HepG2 (cell line): ENCODE data around the gene SCN9A. TPM values are rescaled to one million over a fixed set of nuclear protein-coding genes. Genes with fewer than 3 reads are reported as not detected.
A peak's percentile ranks its signal among the peaks of the same experiment; 100 is the strongest.

Experiments
- DPF2 ChIP-seq: sonication (generic); formaldehyde crosslinking; IDR thresholded peaks from 2 replicates; pipeline ENCODE4 v1.4.0; 2020; ENCODE audit warnings: mild to moderate bottlenecking, low read depth, missing genetic modification reagents, borderline replicate concordance
- FIP1L1 ChIP-seq: fragments of 200-400 bp; formaldehyde crosslinking; IDR thresholded peaks from 2 replicates; pipeline ENCODE4 v1.6.1; 2018; ENCODE audit warnings: low read depth, mild to moderate bottlenecking, low read length, moderate library complexity, borderline replicate concordance; ENCODE audit not compliant: insufficient read depth
- FLYWCH1 ChIP-seq: sonication (generic); formaldehyde crosslinking; IDR thresholded peaks from 2 replicates; pipeline ENCODE4 v1.8.1; 2023; ENCODE audit warnings: mild to moderate bottlenecking, missing genetic modification reagents
- JUN ChIP-seq: sonication (generic); formaldehyde crosslinking; IDR thresholded peaks from 2 replicates; pipeline ENCODE4 v1.4.0; 2020; ENCODE audit warnings: mild to moderate bottlenecking, missing genetic modification reagents
- KDM5B ChIP-seq: sonication (generic); formaldehyde crosslinking; IDR thresholded peaks from 2 replicates; pipeline ENCODE4 v1.4.0; 2020; ENCODE audit warnings: missing genetic modification reagents, mild to moderate bottlenecking, borderline replicate concordance
- MAFK ChIP-seq, 2 experiments: IDR thresholded peaks in 1 of 2; conservative IDR thresholded peaks in 1 of 2; 2 replicates each; pipeline ENCODE4 v1.6.1; 2011; ENCODE audit warnings: improper control_type of control experiment in 2 of 2, low read length in 2 of 2
- MAZ ChIP-seq, 2 experiments: sonication (generic) in 1 of 2; formaldehyde crosslinking in 1 of 2; IDR thresholded peaks; 2 replicates each; pipeline versions ENCODE4 v1.5.0 to v1.6.1; 2012 to 2020; ENCODE audit warnings: low read depth in 2 of 2, mild to moderate bottlenecking in 2 of 2, borderline replicate concordance in 1 of 2, improper control_type of control experiment in 1 of 2, low read length in 1 of 2, missing genetic modification reagents in 1 of 2, moderate library complexity in 1 of 2
- MED13 ChIP-seq: sonication (generic); formaldehyde crosslinking; IDR thresholded peaks from 2 replicates; pipeline ENCODE4 v1.5.0; 2020; ENCODE audit warnings: missing genetic modification reagents
- MTF2 ChIP-seq: sonication (generic); formaldehyde crosslinking; IDR thresholded peaks from 2 replicates; pipeline ENCODE4 v1.5.0; 2020; ENCODE audit warnings: missing genetic modification reagents, borderline replicate concordance
- NAIF1 ChIP-seq: sonication (generic); formaldehyde crosslinking; IDR thresholded peaks from 2 replicates; pipeline ENCODE4 v1.5.0; 2020; ENCODE audit warnings: mild to moderate bottlenecking, missing genetic modification reagents, borderline replicate concordance
- NCOA1 ChIP-seq: sonication (generic); formaldehyde crosslinking; IDR thresholded peaks from 2 replicates; pipeline ENCODE4 v1.9.0; 2021; ENCODE audit warnings: missing genetic modification reagents
- NR2F6 ChIP-seq, 2 experiments: IDR thresholded peaks; 2 replicates each; pipeline ENCODE4 v1.6.1; 2016; ENCODE audit warnings: antibody characterized with exemption in 1 of 2, mild to moderate bottlenecking in 1 of 2
- PAX8 ChIP-seq: sonication (generic); formaldehyde crosslinking; IDR thresholded peaks from 2 replicates; pipeline ENCODE4 v1.8.0; 2022; ENCODE audit warnings: mild to moderate bottlenecking, missing genetic modification reagents, borderline replicate concordance
- PITX1 ChIP-seq: sonication (generic); formaldehyde crosslinking; IDR thresholded peaks from 2 replicates; pipeline ENCODE4 v1.5.1; 2020; ENCODE audit warnings: mild to moderate bottlenecking, missing genetic modification reagents
- RFXAP ChIP-seq: sonication (generic); formaldehyde crosslinking; IDR thresholded peaks from 2 replicates; pipeline ENCODE4 v1.4.0; 2020; ENCODE audit warnings: missing genetic modification reagents, borderline replicate concordance
- SIN3A ChIP-seq: IDR thresholded peaks from 2 replicates; pipeline ENCODE4 v1.6.1; 2011; ENCODE audit warnings: low read depth, mild to moderate bottlenecking, control low read depth, low read length, borderline replicate concordance
- TAF15 ChIP-seq: fragments of 200-400 bp; formaldehyde crosslinking; IDR thresholded peaks from one replicate; pipeline ENCODE4 v1.6.1; 2018; ENCODE audit warnings: mild to moderate bottlenecking, low read depth, low read length; ENCODE audit not compliant: poor library complexity, severe bottlenecking
- ZNF124 ChIP-seq: sonication (generic); formaldehyde crosslinking; IDR thresholded peaks from 2 replicates; pipeline ENCODE4 v1.4.0; 2020; ENCODE audit warnings: missing genetic modification reagents
- ZNF354B ChIP-seq: sonication (generic); formaldehyde crosslinking; IDR thresholded peaks from 2 replicates; pipeline ENCODE4 v1.8.0; 2022; ENCODE audit warnings: mild to moderate bottlenecking, missing genetic modification reagents
- ZNF431 ChIP-seq: sonication (generic); formaldehyde crosslinking; IDR thresholded peaks from 2 replicates; pipeline ENCODE4 v1.9.0; 2022; ENCODE audit warnings: missing genetic modification reagents, low read depth, mild to moderate bottlenecking, borderline replicate concordance
- ZNF44 ChIP-seq: sonication (generic); formaldehyde crosslinking; IDR thresholded peaks from 2 replicates; pipeline ENCODE4 v1.5.1; 2020; ENCODE audit warnings: mild to moderate bottlenecking, missing genetic modification reagents
- ZNF737 ChIP-seq: sonication (generic); formaldehyde crosslinking; IDR thresholded peaks from 2 replicates; pipeline ENCODE4 v1.5.0; 2020; ENCODE audit warnings: missing genetic modification reagents, mild to moderate bottlenecking, borderline replicate concordance
- ZSCAN30 ChIP-seq: sonication (generic); formaldehyde crosslinking; IDR thresholded peaks from 2 replicates; pipeline ENCODE4 v1.5.0; 2020; ENCODE audit warnings: mild to moderate bottlenecking, missing genetic modification reagents
- polyA plus RNA-seq, 8 experiments: library from polyadenylated mRNA; depleted of rRNA in 3 of 8; stranded (reverse) in 7 of 8; unstranded in 1 of 8; fragments of >200 nt; fragmentation: Illumina TruSeq in 4 of 8; extraction: Trizol in 4 of 8; gene quantifications; 2 replicates each; pipeline versions ENCODE4 v1.2.1 to v1.2.3, GENCODE V29; 2011 to 2016; ENCODE audit warnings: low read depth in 4 of 8, missing spikeins in 1 of 8, mixed read lengths in 1 of 8; ENCODE audit not compliant: insufficient read depth in 1 of 8
- total RNA-seq, 5 experiments: library from RNA; depleted of rRNA; stranded (reverse); fragments of >200 nt; fragmentation: Illumina TruSeq; extraction: Trizol; gene quantifications; 2 replicates each; pipeline ENCODE4 v1.2.3, GENCODE V29; 2016; ENCODE audit warnings: low read depth in 1 of 5
- TF ChIP-seq, protein P1 (sequence below): sonication (generic); formaldehyde crosslinking; IDR thresholded peaks from 2 replicates; pipeline ENCODE4 v1.5.1; 2020; ENCODE audit warnings: missing genetic modification reagents, mild to moderate bottlenecking, borderline replicate concordance
- TF ChIP-seq, protein P2 (sequence below): sonication (generic); formaldehyde crosslinking; IDR thresholded peaks from 2 replicates; pipeline ENCODE4 v1.5.1; 2020; ENCODE audit warnings: mild to moderate bottlenecking, missing genetic modification reagents, borderline replicate concordance

Gene SCN9A
- total and polyA plus RNA-seq, 2 of the 13 experiments (the other 11 are each of a cell fraction or from before 2014, with no cell fraction given), result 15.3 to 24.3 TPM

DNA sequence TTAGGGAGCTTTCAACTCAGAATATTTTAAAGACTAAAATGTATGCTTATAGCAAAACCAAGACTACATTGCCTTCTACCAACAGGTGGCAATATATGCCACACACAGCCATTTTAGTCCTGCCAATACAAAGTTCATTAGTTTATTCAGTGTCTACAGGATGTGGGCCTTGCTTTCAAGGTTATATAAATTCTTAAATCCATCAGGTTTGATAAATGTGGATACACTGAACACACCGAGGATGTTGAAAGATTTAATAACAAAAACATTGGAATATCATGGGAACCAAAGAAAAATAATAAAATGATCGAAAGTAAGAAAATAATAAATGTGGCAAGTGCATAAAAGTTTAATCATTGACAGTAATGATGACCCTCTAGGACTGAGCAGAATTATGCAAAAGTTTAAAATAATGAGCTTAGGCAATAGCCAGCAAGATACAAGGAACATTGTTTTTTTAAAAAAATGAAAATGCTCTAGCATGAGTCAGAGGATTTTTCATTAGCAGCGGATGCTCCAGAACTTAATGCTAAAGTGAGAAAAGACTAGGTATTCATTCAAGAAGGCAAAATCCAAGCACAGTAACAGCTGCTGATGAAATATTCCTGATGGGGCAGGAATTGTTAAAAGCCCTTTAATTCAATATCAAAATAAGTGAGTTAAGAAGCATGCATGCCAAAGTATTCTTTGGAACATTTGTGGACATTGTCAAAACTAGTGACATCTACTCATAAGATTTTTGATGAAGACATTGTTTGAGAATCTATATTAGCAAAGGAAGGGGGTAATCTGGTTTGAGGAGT, 14.2 kb downstream of the SCN9A start (continued):
- no peak for TF ChIP-seq NCOA1 (CRISPR knock-in tag)
- TF ChIP-seq ZNF431 (CRISPR knock-in tag), result no peak
- TF ChIP-seq MAZ (IDR thresholded peaks at IDR 0.05; ENCODE audit: borderline replicate concordance, low read depth, low read length), result no peak
- no peak for TF ChIP-seq MAZ (CRISPR knock-in tag; IDR thresholded peaks at IDR 0.05; ENCODE audit: low read depth)
- TF ChIP-seq, protein P1, sequence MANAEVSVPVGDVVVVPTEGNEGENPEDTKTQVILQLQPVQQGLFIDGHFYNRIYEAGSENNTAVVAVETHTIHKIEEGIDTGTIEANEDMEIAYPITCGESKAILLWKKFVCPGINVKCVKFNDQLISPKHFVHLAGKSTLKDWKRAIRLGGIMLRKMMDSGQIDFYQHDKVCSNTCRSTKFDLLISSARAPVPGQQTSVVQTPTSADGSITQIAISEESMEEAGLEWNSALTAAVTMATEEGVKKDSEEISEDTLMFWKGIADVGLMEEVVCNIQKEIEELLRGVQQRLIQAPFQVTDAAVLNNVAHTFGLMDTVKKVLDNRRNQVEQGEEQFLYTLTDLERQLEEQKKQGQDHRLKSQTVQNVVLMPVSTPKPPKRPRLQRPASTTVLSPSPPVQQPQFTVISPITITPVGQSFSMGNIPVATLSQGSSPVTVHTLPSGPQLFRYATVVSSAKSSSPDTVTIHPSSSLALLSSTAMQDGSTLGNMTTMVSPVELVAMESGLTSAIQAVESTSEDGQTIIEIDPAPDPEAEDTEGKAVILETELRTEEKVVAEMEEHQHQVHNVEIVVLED (CRISPR knock-in tag), result no peak; the same call in 1 of the 2 replicates
- no peak for TF ChIP-seq FLYWCH1 (CRISPR knock-in tag)
- no peak for TF ChIP-seq DPF2 (CRISPR knock-in tag)
- TF ChIP-seq NAIF1 (CRISPR knock-in tag), result no peak
- no peak for TF ChIP-seq KDM5B (CRISPR knock-in tag)
- TF ChIP-seq MED13, result no peak
- no peak for TF ChIP-seq NR2F6 (IDR thresholded peaks at IDR 0.05)
- TF ChIP-seq NR2F6 (CRISPR knock-in tag; IDR thresholded peaks at IDR 0.05), result no peak
- TF ChIP-seq ZNF354B (CRISPR knock-in tag), result no peak
- TF ChIP-seq ZSCAN30 (CRISPR knock-in tag), result no peak
- no peak for TF ChIP-seq FIP1L1
- TF ChIP-seq PAX8 (CRISPR knock-in tag), result no peak
- no peak for TF ChIP-seq MTF2 (CRISPR knock-in tag)
- TF ChIP-seq SIN3A, result no peak
- no peak for TF ChIP-seq PITX1 (CRISPR knock-in tag)
- no peak for TF ChIP-seq ZNF737
- no peak for TF ChIP-seq RFXAP (CRISPR knock-in tag)
- no peak for TF ChIP-seq MAFK (conservative IDR thresholded peaks at IDR 0.05 in 1 of 2, IDR thresholded peaks at IDR 0.05 in 1 of 2; ENCODE audit: low read length in 2 of 2)
- peak; percentile 64; the same call in 1 of the 2 replicates for TF ChIP-seq ZNF124 (CRISPR knock-in tag)
- TF ChIP-seq, protein P2, sequence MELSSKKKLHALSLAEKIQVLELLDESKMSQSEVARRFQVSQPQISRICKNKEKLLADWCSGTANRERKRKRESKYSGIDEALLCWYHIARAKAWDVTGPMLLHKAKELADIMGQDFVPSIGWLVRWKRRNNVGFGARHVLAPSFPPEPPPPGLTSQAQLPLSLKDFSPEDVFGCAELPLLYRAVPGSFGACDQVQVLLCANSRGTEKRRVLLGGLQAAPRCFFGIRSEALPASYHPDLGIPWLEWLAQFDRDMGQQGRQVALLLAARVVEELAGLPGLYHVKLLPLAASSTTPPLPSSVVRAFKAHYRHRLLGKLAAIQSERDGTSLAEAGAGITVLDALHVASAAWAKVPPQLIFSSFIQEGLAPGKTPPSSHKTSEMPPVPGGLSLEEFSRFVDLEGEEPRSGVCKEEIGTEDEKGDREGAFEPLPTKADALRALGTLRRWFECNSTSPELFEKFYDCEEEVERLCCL, result no peak
- TF ChIP-seq ZNF44 (CRISPR knock-in tag), result no peak
- no peak for TF ChIP-seq JUN
- no peak for TF ChIP-seq TAF15
